Renal pelvis (tissue), 4 donors: ENCODE data around the gene NUDT3. TPM values are rescaled to one million over a fixed set of nuclear protein-coding genes. Genes with fewer than 3 reads are reported as not detected.
"Not testable (repeated sequence)": the region's sequence is repeated elsewhere in the genome, so short reads cannot be mapped to it uniquely, and the experiment has no call there.

Experiments used
- DNase-seq: peaks from one replicate; pipeline ENCODE4 v3.0.0-alpha.2; 2013
- polyA plus RNA-seq, 3 donors: library from polyadenylated mRNA; unstranded; fragments of 120-200 nt; gene quantifications; one replicate each; pipeline ENCODE4 v1.2.1, GENCODE V29; 2013; ENCODE audit not compliant: insufficient read length in 3 of 3

Gene NUDT3
- polyA plus RNA-seq, 3 donors, result 18.7 to 22.1 (median 19.1) TPM

GRCh38 chr6:34263484-34263883, 129.0 kb downstream of the NUDT3 start:
- DNase-seq, result not testable (repeated sequence)

GRCh38 chr6:34260576-34261267, 131.7 kb downstream of the NUDT3 start:
- DNase-seq, result no peak

- DNase-seq, result no peak
Measured at GRCh38 chr6:34259529-34260069, 132.9 kb downstream of the NUDT3 start.

- not testable (repeated sequence) for DNase-seq
Measured at GRCh38 chr6:34252395-34252794, 140.1 kb downstream of the NUDT3 start.

- DNase-seq, result no peak
Measured at GRCh38 chr6:34249469-34250261, 142.8 kb downstream of the NUDT3 start.

GRCh38 chr6:34248727-34249468, 143.6 kb downstream of the NUDT3 start, which contains the start of gene SMIM29:
TSS of gene SMIM29 (minus strand) at chr6:34249006. CDS start at chr6:34247791, 1,215 bp downstream.
- DNase-seq, result peak; percentile 96

GRCh38 chr6:34248198-34248726, 144.2 kb downstream of the NUDT3 start:
- DNase-seq, result no peak

GRCh38 chr6:34247481-34248197, 144.8 kb downstream of the NUDT3 start:
- no peak for DNase-seq

- no peak for DNase-seq
Measured at GRCh38 chr6:34246563-34247391, 145.7 kb downstream of the NUDT3 start.

GRCh38 chr6:34246249-34246562, 146.3 kb downstream of the NUDT3 start:
- no peak for DNase-seq

GRCh38 chr6:34245761-34246140, 146.7 kb downstream of the NUDT3 start:
- DNase-seq, result not testable (repeated sequence)

GRCh38 chr6:34245032-34245760, 147.3 kb downstream of the NUDT3 start:
- not testable (repeated sequence) for DNase-seq

GRCh38 chr6:34243901-34244884, 148.3 kb downstream of the NUDT3 start:
- DNase-seq, result no peak

- DNase-seq, result no peak
Measured at GRCh38 chr6:34243131-34243771, 149.2 kb downstream of the NUDT3 start.

- no peak for DNase-seq
Measured at GRCh38 chr6:34242252-34243130, 150.0 kb downstream of the NUDT3 start.

GRCh38 chr6:34241351-34242215, 150.9 kb downstream of the NUDT3 start:
- no peak for DNase-seq
